K562 (cell line): ENCODE measurements around the gene SMARCD2. TPM values are rescaled to one million over a fixed set of nuclear protein-coding genes. Genes with fewer than 3 reads are reported as not detected.

ENCODE experiments used
- ATF7 ChIP-seq: fragments of 450-650 bp; IDR thresholded peaks from 2 replicates; pipeline ENCODE4 v1.7.1; 2014; ENCODE audit warnings: mild to moderate bottlenecking, moderate library complexity
- BCL6 ChIP-seq: fragments of 250-450 bp; sonication (Bioruptor Pico); IDR thresholded peaks from 2 replicates; pipeline ENCODE4 v1.4.0; 2020
- FOXM1 ChIP-seq, 2 experiments: fragments of 450-650 bp in 1 of 2; sonication (generic) in 1 of 2; formaldehyde crosslinking in 1 of 2; IDR thresholded peaks; 2 replicates each; pipeline versions ENCODE4 v1.6.1 to v1.9.0; 2017 to 2022; ENCODE audit warnings: low read depth in 2 of 2, mild to moderate bottlenecking in 2 of 2, missing genetic modification reagents in 1 of 2, moderate library complexity in 1 of 2
- FOXP4 ChIP-seq: sonication (generic); formaldehyde crosslinking; IDR thresholded peaks from 2 replicates; pipeline ENCODE4 v1.8.0; 2022; ENCODE audit warnings: mild to moderate bottlenecking, missing genetic modification reagents, borderline replicate concordance
- GTF2E2 ChIP-seq: fragments of 200-800 bp; sonication (Bioruptor generic); IDR thresholded peaks from 2 replicates; pipeline ENCODE4 v1.6.1; 2016; ENCODE audit warnings: missing genetic modification characterization, missing compliant biosample characterization
- MIER1 ChIP-seq: fragments of 450-650 bp; IDR thresholded peaks from 2 replicates; pipeline ENCODE4 v1.6.1; 2016; ENCODE audit warnings: antibody characterized with exemption, mild to moderate bottlenecking, low read depth
- MLX ChIP-seq, 2 experiments: fragments of 450-650 bp in 1 of 2; sonication (generic) in 1 of 2; formaldehyde crosslinking; conservative IDR thresholded peaks; 2 replicates each; pipeline versions ENCODE4 v1.4.0 to v1.8.1; 2020 to 2022; ENCODE audit warnings: mild to moderate bottlenecking in 1 of 2, missing genetic modification reagents in 1 of 2
- MTA2 ChIP-seq: fragments of 450-650 bp; IDR thresholded peaks from 2 replicates; pipeline ENCODE4 v1.6.1; 2016; ENCODE audit warnings: low read depth
- NCOA1 ChIP-seq: fragments of 450-650 bp; IDR thresholded peaks from 2 replicates; pipeline ENCODE4 v1.6.1; 2016; ENCODE audit warnings: low read depth
- RB1 ChIP-seq: fragments of 450-650 bp; IDR thresholded peaks from 2 replicates; pipeline ENCODE4 v1.6.1; 2017; ENCODE audit warnings: low read depth, mild to moderate bottlenecking
- RFX7 ChIP-seq: fragments of 250-450 bp; sonication (Bioruptor Pico); IDR thresholded peaks from 2 replicates; pipeline ENCODE4 v1.5.1; 2021; ENCODE audit warnings: mild to moderate bottlenecking
- SAFB2 ChIP-seq: fragments of 200-400 bp; formaldehyde crosslinking; IDR thresholded peaks from 2 replicates; pipeline ENCODE4 v1.6.1; 2018; ENCODE audit warnings: borderline replicate concordance, low read length, low read depth, moderate library complexity; ENCODE audit not compliant: severe bottlenecking
- SIRT6 ChIP-seq: IDR thresholded peaks from one replicate; pipeline ENCODE4 v1.6.1; 2012; ENCODE audit warnings: low read depth, mild to moderate bottlenecking, control low read depth, inconsistent platforms, low read length, moderate library complexity
- THAP7 ChIP-seq: fragments of 250-450 bp; sonication (Bioruptor Pico); IDR thresholded peaks from 2 replicates; pipeline ENCODE4 v1.5.0; 2021
- TRIM28 ChIP-seq: fragments of 450-650 bp; IDR thresholded peaks from 2 replicates; pipeline ENCODE4 v1.6.1; 2017
- ZBTB43 ChIP-seq: sonication (generic); formaldehyde crosslinking; IDR thresholded peaks from 2 replicates; pipeline ENCODE4 v1.8.0; 2023; ENCODE audit warnings: mild to moderate bottlenecking, missing genetic modification reagents
- ZNF143 ChIP-seq: sonication (generic); formaldehyde crosslinking; IDR thresholded peaks from 2 replicates; pipeline ENCODE4 v1.9.0; 2022; ENCODE audit warnings: mild to moderate bottlenecking, missing genetic modification reagents
- ZNF511 ChIP-seq: sonication (generic); formaldehyde crosslinking; IDR thresholded peaks from 2 replicates; pipeline ENCODE4 v1.8.0; 2022; ENCODE audit warnings: mild to moderate bottlenecking, missing genetic modification reagents
- ZNF778 ChIP-seq: fragments of 450-650 bp; formaldehyde crosslinking; IDR thresholded peaks from 2 replicates; pipeline ENCODE4 v1.4.0; 2020; ENCODE audit warnings: mild to moderate bottlenecking, moderate library complexity
- ZNF785 ChIP-seq: fragments of 250-450 bp; sonication (Bioruptor Pico); IDR thresholded peaks from 2 replicates; pipeline ENCODE4 v1.4.0; 2020; ENCODE audit warnings: mild to moderate bottlenecking
- ZZZ3 ChIP-seq: fragments of 450-650 bp; IDR thresholded peaks from 2 replicates; pipeline ENCODE4 v1.6.1; 2016; ENCODE audit warnings: antibody characterized with exemption, mild to moderate bottlenecking, moderate library complexity
- polyA plus RNA-seq, 8 experiments: library from polyadenylated mRNA; depleted of rRNA in 4 of 8; stranded (reverse) in 5 of 8; unstranded in 3 of 8; fragments of >200 nt; fragmentation: Nextera tagmentation in 2 of 8; fragmentation: Illumina TruSeq in 1 of 8; extraction: Ambion mirVana in 2 of 8; extraction: Trizol in 1 of 8; gene quantifications; 2 replicates each; pipeline versions ENCODE4 v1.2.1 to v1.2.3, GENCODE V29; 2011 to 2014; ENCODE audit warnings: inconsistent platforms in 1 of 8, missing spikeins in 1 of 8
- total RNA-seq, 7 experiments: library from RNA; depleted of rRNA in 6 of 7; stranded (reverse); fragments of >200 nt in 6 of 7; fragmentation: Illumina TruSeq in 2 of 7; extraction: Trizol in 2 of 7; gene quantifications; 2 replicates each; pipeline versions ENCODE4 v1.2.1 to v1.2.3, GENCODE V29; 2011 to 2021; ENCODE audit warnings: low replicate concordance in 1 of 7

The SMARCD2 gene
- total and polyA plus RNA-seq, 9 of the 15 experiments (the other 6 are each of a cell fraction or from before 2014, with no cell fraction given): 1.7 to 114 (median 90.3) TPM

GRCh38 chr17:63848834-63849689 is 6.6 kb upstream of the SMARCD2 start (continued):
- TF ChIP-seq MTA2: no peak
- TF ChIP-seq ZZZ3: peak; percentile 76
- peak; percentile 95 for TF ChIP-seq RB1
- TF ChIP-seq ZNF143: no peak; the same call in 1 of the 2 replicates
- TF ChIP-seq FOXP4 (CRISPR knock-in tag): peak; percentile 97
- peak; percentile 38; the same call in 1 of the 2 replicates for TF ChIP-seq THAP7
- no peak for TF ChIP-seq ZNF778 (CRISPR knock-in tag)
- no peak for TF ChIP-seq SIRT6
- peak; percentile 77; the same call in 1 of the 2 replicates for TF ChIP-seq MIER1
- TF ChIP-seq BCL6 (CRISPR knock-in tag): no peak
- TF ChIP-seq ZNF511 (CRISPR knock-in tag): peak; percentile 99
- peak; percentile 94 for TF ChIP-seq ZBTB43 (CRISPR knock-in tag)
- peak; percentile 100 for TF ChIP-seq ATF7
- 0 out of 2 replicates have a peak, but pooled peaks have one; percentile 1 for TF ChIP-seq TRIM28
- no peak for TF ChIP-seq ZNF785 (CRISPR knock-in tag)
- no peak for TF ChIP-seq SAFB2
- peak; percentile 63 to 94; a peak in 2 of 4 replicates for TF ChIP-seq MLX (CRISPR knock-in tag; conservative IDR thresholded peaks at IDR 0.05)
- TF ChIP-seq RFX7: 0 out of 2 replicates have a peak, but pooled peaks have one; percentile 26
- peak; percentile 94 for TF ChIP-seq FOXM1 (IDR thresholded peaks at IDR 0.05; ENCODE audit: low read depth)
- TF ChIP-seq FOXM1 (CRISPR knock-in tag; IDR thresholded peaks at IDR 0.05; ENCODE audit: low read depth): no peak; the same call in 1 of the 2 replicates
- TF ChIP-seq NCOA1: 0 out of 2 replicates have a peak, but pooled peaks have one; percentile 51
- no peak; the same call in 1 of the 2 replicates for TF ChIP-seq GTF2E2 (tag)
